ENCODE measurements around the gene ELF1. TPM values are rescaled to one million over a fixed set of nuclear protein-coding genes. Genes with fewer than 3 reads are reported as not detected.

ELF1 gene
- polyA plus RNA-seq, 2 of the 4 experiments (the other 2 are of a cell fraction): 24.9 to 45.0 TPM

- TF ChIP-seq RAD21 (conservative IDR thresholded peaks at IDR 0.05 in 1 of 2, IDR thresholded peaks at IDR 0.05 in 1 of 2) (no peak), BCL3 (IDR thresholded peaks at IDR 0.05) (no peak), TFCP2L1 (CRISPR knock-in tag; IDR thresholded peaks at IDR 0.05) (no peak), RCOR1 (IDR thresholded peaks at IDR 0.05; ENCODE audit: low read depth, low read length) (no peak), HOXA7 (CRISPR knock-in tag; IDR thresholded peaks at IDR 0.05) (no peak), ESRRA (IDR thresholded peaks at IDR 0.05; ENCODE audit: borderline replicate concordance, low read length) (no peak), REST (IDR thresholded peaks at IDR 0.05) (no peak), POLR2AphosphoS2 (conservative IDR thresholded peaks at IDR 0.05; ENCODE audit: low read length) (no peak), JUNB (IDR thresholded peaks at IDR 0.05) (no peak), ATOH8 (CRISPR knock-in tag; IDR thresholded peaks at IDR 0.05; ENCODE audit: low read depth) (no peak), ZNF302 (CRISPR knock-in tag; IDR thresholded peaks at IDR 0.05) (no peak), CBX2 (IDR thresholded peaks at IDR 0.05; ENCODE audit: borderline replicate concordance, low read depth) (no peak), HOXB5 (CRISPR knock-in tag; IDR thresholded peaks at IDR 0.05) (no peak), BHLHE40 (IDR thresholded peaks at IDR 0.05; ENCODE audit: low read depth, low read length) (no peak), SMC3 (IDR thresholded peaks at IDR 0.05) (no peak), MYC (IDR thresholded peaks at IDR 0.05; ENCODE audit: borderline replicate concordance, low read length) (no peak), CEBPB (IDR thresholded peaks at IDR 0.05) (no peak)
- Histone ChIP-seq H3K27ac (peak overlapping the region; percentile 47 to 52; a peak in 4 of 6 replicates), H3K9me3 (no peaks in the 10 kb centered on the region), H3K4me3 (peak overlapping the region; percentile 26; the same call in 2 of the 3 replicates), H3K4me1 (peaks cover 65% of the 10 kb centered on the region), H3K4me2 (peak overlapping the region; percentile 91)
- ChIA-PET POLR2A (no interaction called here), CTCF (no interaction called here)
- FAIRE-seq (no peak), ATAC-seq (peak; percentile 70 to 73; a peak in 4 of 6 replicates), DNase-seq (ENCODE audit: low read depth in 1 of 2, low spot score in 1 of 2) (no peak)
- 50% methylated on average over 3 of the region's 3 CpGs for WGBS (ENCODE audit: missing lambda C conversion rate)
Observed at GRCh38 chr13:41007744-41008128, 11.4 kb downstream of the ELF1 start.

- H3K4me2 ChIP-seq: peak overlapping the region; percentile 91
- TF ChIP-seq USF2 (IDR thresholded peaks at IDR 0.05) (no peak), BCL3 (IDR thresholded peaks at IDR 0.05) (no peak), FOSL2 (IDR thresholded peaks at IDR 0.05) (no peak), FOSL2 (CRISPR knock-in tag; IDR thresholded peaks at IDR 0.05) (no peak), ELK1 (IDR thresholded peaks at IDR 0.05; ENCODE audit: low read depth, low read length) (no peak), EP300 (IDR thresholded peaks at IDR 0.05) (no peak), HOXA7 (CRISPR knock-in tag; IDR thresholded peaks at IDR 0.05) (no peak)
- FAIRE-seq (no peak), DNase-seq (ENCODE audit: low read depth in 1 of 2, low spot score in 1 of 2) (no peak), ATAC-seq (no peak)
- H3K4me1 ChIP-seq: peaks cover 65% of the 10 kb centered on the region
- 77% methylated on average over 6 of the region's 6 CpGs for WGBS (ENCODE audit: missing lambda C conversion rate)
- no peaks in the 10 kb centered on the region for H3K9me3 ChIP-seq
- H3K4me3 ChIP-seq: no peak overlapping the region; the same call in 2 of the 3 replicates
- ChIA-PET CTCF (no interaction called here), POLR2A (no interaction called here)
- H3K27ac ChIP-seq: peak overlapping the region; percentile 47 to 52; a peak in 2 of 6 replicates
Observed at GRCh38 chr13:41006978-41007743, 12.0 kb downstream of the ELF1 start.
